Breast epithelium (tissue), 4 donors: Measurements from ENCODE around the gene PRODH. TPM values are rescaled to one million over a fixed set of nuclear protein-coding genes. Genes with fewer than 3 reads are reported as not detected.
"Not testable (repeated sequence)": the region's sequence is repeated elsewhere in the genome, so short reads cannot be mapped to it uniquely, and the experiment has no call there.

ENCODE experiments used
- DNase-seq, 2 donors: peaks; one replicate each; pipeline ENCODE4 v3.0.0-alpha.2; 2019; ENCODE audit warnings: low spot score in 2 of 2
- H3K27ac ChIP-seq, 2 donors: fragments of 200-600 bp; sonication (generic) in 1 of 2; one replicate each; pipeline ENCODE4 v1.5.1; 2016 to 2019; ENCODE audit warnings: mild to moderate bottlenecking in 1 of 2
- H3K27me3 ChIP-seq, 2 donors: fragments of 200-600 bp; sonication (generic) in 1 of 2; one replicate each; pipeline versions ENCODE4 v1.5.1 to v1.6.0; 2017 to 2019; ENCODE audit warnings: control low read depth in 1 of 2, mild to moderate bottlenecking in 1 of 2
- H3K36me3 ChIP-seq: fragments of 200-600 bp; one replicate; pipeline ENCODE4 v1.5.1; 2019
- H3K4me1 ChIP-seq, 2 donors: fragments of 200-600 bp; sonication (generic); one replicate each; pipeline ENCODE4 v1.5.1; 2016 to 2019; ENCODE audit warnings: control low read depth in 1 of 2
- H3K4me3 ChIP-seq, 3 donors: fragments of 200-600 bp; sonication (generic); 1 replicate in 2 of 3; 2 replicates in 1 of 3; pipeline ENCODE4 v1.5.1; 2016 to 2019; ENCODE audit warnings: mild to moderate bottlenecking in 3 of 3, moderate library complexity in 2 of 3
- H3K9me3 ChIP-seq, 2 donors: fragments of 200-600 bp; sonication (generic) in 1 of 2; one replicate each; pipeline ENCODE4 v1.5.1; 2016 to 2019; ENCODE audit warnings: control low read depth in 1 of 2
- CTCF ChIP-seq, 3 donors: fragments of 450-650 bp; IDR thresholded peaks; one replicate each; pipeline ENCODE4 v1.5.1; 2016 to 2017; ENCODE audit warnings: antibody characterized with exemption in 3 of 3, mild to moderate bottlenecking in 3 of 3, moderate library complexity in 3 of 3
- POLR2A ChIP-seq: fragments of 450-650 bp; IDR thresholded peaks from one replicate; pipeline ENCODE4 v1.6.1; 2016; ENCODE audit warnings: antibody characterized with exemption, mild to moderate bottlenecking, moderate library complexity
- POLR2AphosphoS5 ChIP-seq, 3 donors: sonication (generic); formaldehyde crosslinking; IDR thresholded peaks; one replicate each; pipeline ENCODE4 v1.6.1; 2017; ENCODE audit warnings: antibody characterized with exemption in 3 of 3
- intact Hi-C: fragments of 100-400 bp; cut with DNase I; formaldehyde crosslinking; loops from one replicate; pipeline ENCODE4 v1.15.1; 2023; ENCODE audit warnings: low total_unique reads
- total RNA-seq, 3 donors: library from RNA; depleted of rRNA; stranded (reverse); fragments of >200 nt; gene quantifications; one replicate each; pipeline ENCODE4 v1.1.0, GENCODE V29; 2016

PRODH gene
- total RNA-seq, 3 donors from 2014 or later: 4.6 to 29.6 (median 11.1) TPM

- intact Hi-C loops: no loop called here
- H3K4me3 ChIP-seq: no peak overlapping the region
- no peak overlapping the region for H3K27ac ChIP-seq
- no peaks in the 10 kb centered on the region for H3K4me1 ChIP-seq
- no peaks in the 10 kb centered on the region for H3K36me3 ChIP-seq
- H3K27me3 ChIP-seq: peaks cover 0 to 5% of the 10 kb centered on the region in 2 donors
- no peak for TF ChIP-seq CTCF (IDR thresholded peaks at IDR 0.05)
- TF ChIP-seq POLR2AphosphoS5 (IDR thresholded peaks at IDR 0.05): no peak
- TF ChIP-seq POLR2A: no peak
- DNase-seq: no peak
- no peaks in the 10 kb centered on the region for H3K9me3 ChIP-seq
These were observed 38.5 kb upstream of the PRODH start for GRCh38 chr22:18974477-18975180.

DNA sequence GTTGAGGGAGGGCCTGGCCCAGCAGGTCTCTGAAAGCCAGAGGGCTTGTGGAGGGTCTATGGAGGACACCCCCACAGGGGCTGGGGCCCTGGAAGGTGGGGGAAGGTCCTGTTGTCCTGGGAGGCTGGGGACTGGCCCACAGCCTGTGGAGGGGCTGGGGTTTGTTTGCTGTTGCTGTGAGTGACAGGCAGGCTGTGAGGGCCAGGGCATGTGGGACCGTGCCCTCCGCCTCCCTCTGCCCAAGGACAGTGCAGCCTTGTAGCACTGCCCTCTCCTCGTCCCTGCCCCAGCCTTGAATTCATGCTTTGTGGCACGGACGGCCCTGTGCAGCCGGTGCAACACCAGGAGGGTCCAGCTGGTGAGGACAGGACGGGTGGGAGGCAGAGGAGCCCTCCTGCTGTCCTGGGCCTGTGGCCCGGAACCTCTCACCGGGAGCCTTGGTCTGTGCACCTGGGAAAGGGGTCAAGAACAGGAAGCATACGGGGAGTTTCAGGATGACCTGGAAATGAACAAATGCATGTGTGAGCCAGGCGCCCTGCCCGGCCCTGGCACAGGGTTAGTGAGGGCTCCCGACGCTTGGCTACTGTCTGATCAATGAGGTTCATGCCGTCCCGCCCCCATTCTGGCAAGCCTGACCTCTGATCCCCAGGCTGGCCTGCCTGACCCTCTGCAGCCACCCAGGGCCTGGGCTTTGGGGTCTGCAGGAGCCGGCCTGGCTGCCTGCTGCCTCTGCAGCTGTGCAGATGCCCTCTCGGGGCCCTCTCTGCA, 37.4 kb upstream of the PRODH start:
- no peak for DNase-seq
- no peak overlapping the region for H3K27ac ChIP-seq
- TF ChIP-seq POLR2AphosphoS5 (IDR thresholded peaks at IDR 0.05) (no peak), POLR2A (no peak), CTCF (IDR thresholded peaks at IDR 0.05) (no peak)
- H3K4me1 ChIP-seq: no peaks in the 10 kb centered on the region
- peaks cover 0 to 5% of the 10 kb centered on the region in 2 donors for H3K27me3 ChIP-seq
- intact Hi-C loops: no loop called here
- H3K4me3 ChIP-seq: no peak overlapping the region
- H3K9me3 ChIP-seq: no peaks in the 10 kb centered on the region
- H3K36me3 ChIP-seq: no peaks in the 10 kb centered on the region

GRCh38 chr22:18972591-18972990, 36.5 kb upstream of the PRODH start:
- H3K27ac ChIP-seq, intact Hi-C loops, DNase-seq, H3K36me3 ChIP-seq, H3K27me3 ChIP-seq, H3K9me3 ChIP-seq, H3K4me3 ChIP-seq, H3K4me1 ChIP-seq: not testable (repeated sequence)

- H3K27ac ChIP-seq, DNase-seq, H3K4me3 ChIP-seq, intact Hi-C loops, H3K36me3 ChIP-seq, H3K9me3 ChIP-seq, H3K4me1 ChIP-seq, H3K27me3 ChIP-seq: not testable (repeated sequence)
These were observed 35.9 kb upstream of the PRODH start for GRCh38 chr22:18972029-18972428.

- Histone ChIP-seq H3K27me3 (peaks cover 0 to 5% of the 10 kb centered on the region in 2 donors), H3K36me3 (no peaks in the 10 kb centered on the region), H3K9me3 (no peaks in the 10 kb centered on the region), H3K4me1 (no peaks in the 10 kb centered on the region), H3K4me3 (peak overlapping the region in 1 of 3 donors; percentile 76), H3K27ac (no peak overlapping the region)
- no peak for DNase-seq
- intact Hi-C loops: no loop called here
- TF ChIP-seq CTCF (IDR thresholded peaks at IDR 0.05): no peak
- TF ChIP-seq POLR2A: no peak
- no peak for TF ChIP-seq POLR2AphosphoS5 (IDR thresholded peaks at IDR 0.05)
These were observed 35.2 kb upstream of the PRODH start for GRCh38 chr22:18971321-18971751.

GRCh38 chr22:18970948-18971315, 34.8 kb upstream of the PRODH start:
- intact Hi-C loops: no loop called here
- Histone ChIP-seq H3K27ac (no peak overlapping the region), H3K4me1 (no peaks in the 10 kb centered on the region), H3K36me3 (no peaks in the 10 kb centered on the region), H3K4me3 (peak overlapping the region; percentile 50 to 76 (median 62)), H3K9me3 (no peaks in the 10 kb centered on the region), H3K27me3 (peaks cover 0 to 5% of the 10 kb centered on the region in 2 donors)
- TF ChIP-seq POLR2AphosphoS5 (IDR thresholded peaks at IDR 0.05): no peak
- no peak for TF ChIP-seq POLR2A
- no peak for TF ChIP-seq CTCF (IDR thresholded peaks at IDR 0.05)
- DNase-seq: no peak
